Measurements from ENCODE around the gene GGTLC2.
"Not testable (repeated sequence)": the region's sequence is repeated elsewhere in the genome, so short reads cannot be mapped to it uniquely, and the experiment has no call there.

GGTLC2 gene

DNA sequence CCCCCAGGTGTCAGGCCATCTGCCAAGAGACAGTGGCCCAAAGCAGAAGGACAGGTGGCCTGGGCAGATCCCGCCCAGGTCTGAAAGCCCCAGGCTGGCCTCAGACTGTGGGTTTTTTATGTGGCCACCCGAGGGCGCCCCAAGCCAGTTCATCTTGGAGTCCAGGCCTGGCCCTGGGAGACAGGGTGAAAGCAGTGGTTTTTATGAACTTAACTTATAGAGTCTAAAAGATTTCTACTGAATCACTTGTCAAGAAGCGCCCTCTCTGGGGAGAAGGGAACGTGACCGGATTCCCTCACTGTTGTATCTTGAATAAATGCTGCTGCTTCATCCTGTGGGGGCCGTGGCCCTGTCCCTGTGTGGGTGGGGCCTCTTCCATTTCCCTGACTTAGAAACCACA lies 8.2 kb upstream of the GGTLC2 start:
- DNase-seq (ENCODE audit: low spot score), result not testable (repeated sequence)
- peak; percentile 75 for FAIRE-seq

DNA sequence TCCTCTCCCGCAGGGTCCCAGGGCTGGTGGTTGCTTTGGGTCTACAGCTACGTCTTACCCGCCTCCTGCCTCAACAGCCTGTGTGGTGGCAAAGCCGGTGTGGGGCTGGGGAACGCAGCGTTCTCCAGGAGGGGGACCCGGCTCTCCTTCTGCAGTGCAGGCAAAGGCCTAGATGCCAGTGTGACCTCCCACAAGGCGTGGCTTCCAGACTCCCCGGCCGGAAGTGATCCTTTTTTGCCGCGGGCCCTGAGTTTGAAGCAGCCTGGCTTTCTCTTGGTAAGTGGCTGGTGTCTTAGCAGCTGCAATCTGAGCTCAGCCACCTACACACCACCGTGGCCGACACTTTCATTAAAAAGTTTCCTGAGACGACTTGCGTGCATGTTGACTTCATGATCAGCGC lies 6.1 kb upstream of the GGTLC2 start:
- FAIRE-seq; DNase-seq (ENCODE audit: low spot score): not testable (repeated sequence)

DNA sequence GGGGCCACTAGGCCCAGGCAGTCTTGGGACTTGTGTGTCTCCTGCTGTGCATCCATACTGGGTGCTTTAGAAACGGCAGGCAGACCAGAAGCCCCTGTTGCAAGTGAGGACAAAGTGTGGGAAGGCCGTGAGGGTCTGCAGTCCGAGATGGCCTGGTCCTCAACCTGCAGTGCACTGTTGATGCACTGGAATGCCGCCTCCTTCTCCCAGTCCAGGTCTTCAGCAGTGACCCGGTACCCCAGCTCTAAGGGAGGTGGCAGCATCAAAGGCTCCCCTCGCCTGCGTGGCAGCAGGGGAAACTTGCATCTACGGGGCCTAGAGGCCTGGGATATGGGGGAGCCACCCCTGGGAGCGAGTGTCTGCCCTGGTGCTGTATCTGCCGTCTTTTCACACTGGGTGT lies 2.2 kb upstream of the GGTLC2 start:
- DNase-seq (ENCODE audit: low spot score); FAIRE-seq: not testable (repeated sequence)

DNA sequence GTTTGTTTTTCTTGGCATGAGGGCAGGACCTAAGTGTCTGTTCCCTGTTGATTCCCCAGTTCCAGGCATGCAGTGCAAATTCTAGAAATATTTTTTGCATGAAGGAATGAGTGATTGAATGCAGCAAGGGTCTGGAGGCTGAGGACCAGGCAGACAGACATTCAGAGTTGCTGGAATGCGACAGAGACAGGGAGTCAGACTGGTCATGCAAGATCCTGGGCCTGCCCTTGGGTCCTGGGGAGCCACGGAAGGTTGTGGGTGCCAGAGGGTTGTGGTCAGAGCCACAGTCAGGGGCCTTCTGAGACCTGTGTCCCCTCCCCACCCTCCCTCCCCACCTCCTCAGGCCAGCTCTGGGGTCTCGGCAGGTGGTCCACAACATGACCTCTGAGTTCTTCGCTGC lies 1.6 kb downstream of the GGTLC2 start:
- not testable (repeated sequence) for FAIRE-seq; DNase-seq (ENCODE audit: low spot score)

DNA sequence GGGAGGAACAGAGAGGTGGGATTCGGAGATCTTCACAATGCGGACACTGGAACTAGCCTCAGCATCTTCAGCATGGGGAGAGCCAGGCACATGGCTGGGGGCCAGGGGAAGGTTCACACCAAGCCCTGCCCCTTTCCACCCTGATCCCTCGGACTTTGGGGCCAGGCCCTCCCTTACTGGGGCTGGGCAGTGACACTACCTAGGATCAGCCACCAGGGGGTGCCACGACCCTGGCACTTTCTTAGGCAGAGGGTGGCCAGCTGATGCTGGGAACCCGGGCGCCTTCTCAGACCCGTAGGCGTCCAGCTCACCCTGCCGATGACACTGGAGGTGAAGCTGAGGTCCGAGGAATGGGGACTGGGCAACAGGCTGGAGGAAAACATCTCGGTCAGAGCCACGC lies 3.5 kb downstream of the GGTLC2 start:
- not testable (repeated sequence) for DNase-seq (ENCODE audit: low spot score); FAIRE-seq

DNA sequence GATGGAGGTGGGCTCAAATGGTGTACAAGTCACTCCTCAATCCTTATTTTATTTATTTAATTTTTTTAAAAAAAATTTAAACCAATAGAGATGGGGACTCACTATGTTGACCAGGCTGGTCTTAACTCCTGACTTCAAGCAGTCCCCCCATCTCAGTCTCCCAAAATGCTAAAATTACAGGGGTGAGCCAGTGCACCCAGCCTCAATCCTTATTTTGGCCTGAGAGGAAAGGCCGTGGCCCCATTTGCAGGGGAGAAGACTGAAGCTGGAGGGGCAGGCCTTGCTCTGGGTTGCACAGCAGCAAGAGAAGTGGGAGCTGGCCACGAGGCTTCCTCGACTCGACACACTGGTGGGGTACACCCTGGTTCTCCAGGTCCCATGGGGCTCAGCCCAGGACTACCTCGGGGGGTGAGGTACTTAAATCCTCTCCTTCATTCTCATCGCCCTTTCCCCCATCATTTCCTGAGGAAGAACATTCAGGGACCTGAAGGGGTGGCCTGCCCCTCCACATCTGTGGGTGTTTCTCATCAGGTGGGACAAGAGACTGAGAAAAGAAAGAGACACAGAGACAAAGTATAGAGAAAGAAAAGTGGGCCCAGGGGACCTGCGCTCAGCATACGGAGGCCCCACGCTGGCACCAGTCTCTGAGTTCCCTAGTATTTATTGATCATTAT lies 4.6 kb downstream of the GGTLC2 start:
- DNase-seq (ENCODE audit: low spot score); FAIRE-seq: not testable (repeated sequence)

DNA sequence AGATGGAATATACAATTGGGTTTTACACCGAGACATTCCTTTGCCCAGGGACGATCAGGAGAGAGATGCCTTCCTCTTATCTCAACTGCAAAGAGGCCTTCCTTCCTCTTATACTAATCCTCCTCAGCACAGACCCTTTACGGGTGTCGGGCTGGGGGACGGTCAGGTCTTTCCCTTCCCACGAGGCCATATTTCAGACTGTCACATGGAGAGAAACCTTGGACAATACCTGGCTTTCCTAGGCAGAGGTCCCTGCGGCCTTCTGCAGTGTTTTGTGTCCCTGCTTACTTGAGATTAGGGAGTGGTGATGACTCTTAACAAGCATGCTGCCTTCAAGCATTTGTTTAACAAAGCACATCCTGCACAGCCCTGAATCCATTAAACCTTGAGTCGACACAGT lies 5.3 kb downstream of the GGTLC2 start:
- not testable (repeated sequence) for FAIRE-seq; DNase-seq (ENCODE audit: low spot score)

DNA sequence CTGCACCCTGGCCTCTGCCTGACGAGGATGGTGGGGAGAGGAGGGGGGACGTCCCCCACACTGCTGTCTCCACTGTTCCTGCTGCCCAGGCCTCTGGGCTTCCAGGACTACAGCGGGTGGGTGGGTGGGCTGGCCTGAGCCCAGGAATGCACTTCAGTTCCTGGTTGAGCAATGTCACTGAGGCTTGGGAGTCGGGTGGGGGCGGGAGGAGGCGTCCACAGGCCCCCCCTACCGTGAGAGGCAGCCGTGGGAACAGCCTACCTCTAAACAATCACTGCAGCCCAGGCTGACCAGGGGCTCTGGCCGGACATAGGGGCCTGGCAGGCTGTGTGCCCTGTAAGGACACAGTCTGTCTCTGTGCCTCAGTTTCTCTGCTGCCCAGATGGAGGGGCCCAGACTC lies 6.0 kb downstream of the GGTLC2 start:
- not testable (repeated sequence) for DNase-seq (ENCODE audit: low spot score); FAIRE-seq

DNA sequence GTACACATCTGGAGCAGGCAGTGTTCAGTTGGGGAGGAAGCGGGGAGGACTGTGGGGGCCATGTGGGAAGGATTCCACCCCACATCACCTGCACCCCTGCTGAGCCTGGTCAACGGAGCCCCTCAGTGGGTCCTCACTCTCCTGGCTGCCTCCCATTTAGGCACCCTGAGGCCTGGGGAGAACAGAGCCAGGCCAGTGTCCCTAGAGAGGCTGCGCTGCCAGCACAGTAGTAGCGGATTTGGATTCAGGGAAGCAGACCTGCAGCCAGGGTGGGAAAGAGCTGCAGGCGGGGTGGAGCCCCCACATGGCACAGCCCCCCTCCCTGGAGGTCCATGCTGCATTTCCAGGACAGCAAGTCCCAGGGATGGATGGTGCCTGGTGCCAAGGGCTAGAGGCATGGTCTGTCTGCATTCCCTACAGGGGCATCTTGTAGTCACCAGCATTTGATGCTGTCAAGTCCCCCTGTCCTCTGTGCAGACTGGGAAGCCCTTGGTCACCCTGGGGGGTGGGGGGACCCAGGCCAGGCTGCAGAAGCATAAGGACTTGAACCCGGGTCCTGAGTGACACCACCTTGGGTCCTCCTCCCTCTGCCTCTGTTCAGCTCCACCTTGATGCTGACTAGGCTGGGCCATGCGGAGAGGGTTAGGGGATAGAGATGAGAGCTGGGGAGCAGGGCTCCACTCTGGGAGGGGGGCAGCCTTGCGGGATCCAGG lies 6.5 kb downstream of the GGTLC2 start:
- DNase-seq (ENCODE audit: low spot score); FAIRE-seq: not testable (repeated sequence)

DNA sequence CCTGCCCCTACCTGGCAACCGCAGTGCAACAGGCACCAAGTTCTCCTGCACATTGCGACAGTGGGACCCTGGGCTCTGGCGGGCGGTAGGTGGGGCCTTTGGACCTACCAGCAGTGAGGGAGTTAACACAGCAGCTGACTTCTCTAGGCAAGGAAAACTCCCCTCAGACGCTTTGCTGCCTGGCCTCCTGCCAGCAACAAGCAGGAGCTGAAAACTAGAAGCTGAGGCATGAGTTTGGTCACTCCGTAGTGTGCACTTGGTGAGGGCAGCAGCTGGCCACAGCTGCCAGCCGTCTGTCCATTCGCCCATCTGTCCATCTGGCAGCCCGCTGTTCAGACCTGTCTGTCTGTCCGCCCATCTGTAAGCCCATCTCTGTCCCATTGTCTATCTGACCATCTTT lies 7.2 kb downstream of the GGTLC2 start:
- not testable (repeated sequence) for FAIRE-seq; DNase-seq (ENCODE audit: low spot score)

DNA sequence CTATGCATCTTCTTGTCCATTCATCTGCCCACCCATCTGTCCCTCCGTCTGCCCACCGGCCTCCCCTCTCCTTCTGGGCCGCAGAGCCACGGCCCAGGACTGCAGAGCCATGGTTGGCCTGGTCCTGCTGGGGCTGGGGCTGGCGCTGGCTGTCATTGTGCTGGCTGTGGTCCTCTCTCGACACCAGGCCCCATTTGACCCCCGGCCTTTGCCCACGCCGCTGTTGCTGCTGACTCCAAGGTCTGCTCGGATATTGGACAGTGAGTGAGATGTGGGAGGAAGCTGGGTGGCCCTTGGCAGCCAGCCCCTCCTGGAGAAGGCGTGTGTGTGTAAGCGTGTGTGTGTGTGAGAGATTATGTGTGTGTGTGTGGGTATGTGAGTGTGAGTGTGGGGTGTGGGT lies 7.7 kb downstream of the GGTLC2 start:
- not testable (repeated sequence) for DNase-seq (ENCODE audit: low spot score); FAIRE-seq

DNA sequence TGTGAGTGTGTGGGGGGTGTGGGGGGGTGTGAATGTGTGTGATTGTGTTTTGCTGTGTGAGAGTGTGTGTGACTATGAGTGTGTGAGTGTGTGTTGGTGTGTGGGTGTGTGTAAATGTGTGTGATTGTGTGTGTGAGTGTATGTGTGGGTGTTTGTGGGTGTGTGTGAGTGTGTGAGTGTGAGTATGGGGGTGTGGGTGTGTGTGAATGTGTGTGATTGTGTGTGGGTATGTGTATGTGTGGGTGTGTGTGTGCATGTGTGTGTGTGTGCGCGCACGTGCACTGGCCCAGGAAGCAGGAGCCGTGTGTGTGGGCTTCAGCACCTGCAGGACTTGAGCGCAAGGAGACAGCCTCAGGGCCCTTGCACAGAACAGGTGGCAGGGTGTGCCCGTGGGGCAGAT lies 8.2 kb downstream of the GGTLC2 start:
- not testable (repeated sequence) for FAIRE-seq

DNA sequence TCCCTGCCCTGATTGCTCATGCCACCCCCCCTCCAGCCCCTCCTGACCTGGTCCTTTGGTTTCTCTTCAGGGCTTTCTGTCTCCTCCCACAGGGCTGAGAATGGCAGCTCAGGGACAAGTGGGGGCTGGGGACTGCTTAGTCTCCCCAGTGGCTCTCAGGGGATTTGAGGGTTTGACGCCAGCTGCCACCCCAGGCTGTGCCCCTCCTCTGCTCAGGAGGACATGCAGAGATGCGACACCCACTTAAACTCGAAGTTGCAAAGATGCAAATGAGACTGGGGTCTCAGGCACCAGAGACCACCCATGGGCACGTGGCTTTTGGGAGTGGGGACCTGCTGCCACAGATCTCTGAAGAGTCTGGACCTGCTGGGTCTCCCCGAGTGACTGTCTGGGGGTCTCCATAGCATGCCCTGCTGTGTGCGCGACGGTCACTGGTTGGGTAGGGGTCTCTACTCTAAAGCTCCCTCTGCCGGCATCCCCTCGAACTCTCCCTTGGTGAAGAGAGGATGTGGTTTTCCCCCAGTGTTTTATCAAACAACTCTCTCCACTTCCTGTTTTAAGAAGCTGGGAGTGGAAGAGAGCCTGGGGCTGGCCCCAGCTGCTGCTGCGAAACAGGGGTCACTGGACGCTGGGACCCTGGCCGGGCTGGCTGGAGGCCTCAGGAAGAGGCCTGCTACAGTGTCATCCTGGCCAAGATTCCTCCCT lies 9.4 kb downstream of the GGTLC2 start:
- not testable (repeated sequence) for DNase-seq (ENCODE audit: low spot score); FAIRE-seq

More for the DNA sequence above, 8.2 kb downstream of the GGTLC2 start:
- DNase-seq (ENCODE audit: low spot score), result not testable (repeated sequence)

DNA sequence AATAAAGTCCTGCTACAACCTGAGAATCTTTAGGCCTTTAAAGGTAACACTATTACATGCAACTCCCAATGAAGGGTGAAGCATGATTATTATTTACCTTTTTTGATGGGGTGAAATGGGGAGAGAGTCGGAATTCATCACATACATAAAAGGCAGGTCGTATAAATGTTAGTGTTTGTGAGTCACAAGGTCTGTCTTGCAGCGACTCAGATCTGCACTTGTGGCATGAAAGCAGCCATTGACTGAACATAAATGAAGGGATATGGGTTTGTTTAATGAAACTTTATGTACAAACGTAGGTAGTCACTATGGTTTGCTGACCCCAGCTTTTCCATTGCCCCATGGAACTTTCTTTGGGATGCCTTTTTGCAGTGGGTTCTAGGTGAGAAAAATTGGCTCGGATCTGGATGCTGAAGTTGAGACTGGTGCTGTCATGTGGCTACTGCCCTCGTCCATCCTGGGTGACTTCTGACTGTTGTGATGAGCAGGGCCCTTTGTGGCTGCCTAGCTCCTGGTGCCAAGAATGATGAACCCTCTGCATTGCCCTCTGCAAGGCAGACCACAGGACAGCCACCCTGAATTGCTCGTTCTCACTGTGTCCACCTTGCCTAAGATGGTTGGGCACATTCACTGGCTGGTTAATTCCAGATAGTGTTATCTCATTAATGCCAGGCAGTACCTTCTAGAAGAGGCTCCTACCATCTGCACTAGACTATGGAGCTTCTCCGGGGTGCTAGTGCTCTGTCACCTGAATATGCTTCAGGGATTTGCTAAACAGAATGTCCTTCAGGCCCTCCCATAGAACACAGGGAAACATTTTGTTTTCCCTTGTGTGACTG lies 11.3 kb downstream of the GGTLC2 start:
- DNase-seq (ENCODE audit: low spot score) (no peak), FAIRE-seq (no peak)

DNA sequence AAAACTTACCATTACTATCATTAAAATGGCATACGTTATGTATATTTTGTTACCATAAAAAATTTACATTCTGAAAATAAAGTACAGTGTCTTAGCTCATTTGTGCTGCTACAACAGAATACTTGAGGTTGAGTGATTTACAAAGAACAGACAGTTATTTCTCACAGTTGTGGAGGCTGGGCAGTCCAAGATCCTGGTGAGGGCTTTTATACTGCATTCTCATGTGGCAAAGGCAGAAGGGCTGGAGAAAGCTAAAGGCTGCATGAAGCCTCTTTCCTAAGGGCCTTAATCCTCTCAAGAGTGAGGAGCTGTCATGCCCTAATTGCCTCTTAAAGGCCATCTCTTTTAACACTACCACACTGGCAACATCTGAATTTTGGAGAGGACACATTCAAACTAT lies 13.3 kb downstream of the GGTLC2 start:
- FAIRE-seq, result no peak
- DNase-seq (ENCODE audit: low spot score), result no peak

DNA sequence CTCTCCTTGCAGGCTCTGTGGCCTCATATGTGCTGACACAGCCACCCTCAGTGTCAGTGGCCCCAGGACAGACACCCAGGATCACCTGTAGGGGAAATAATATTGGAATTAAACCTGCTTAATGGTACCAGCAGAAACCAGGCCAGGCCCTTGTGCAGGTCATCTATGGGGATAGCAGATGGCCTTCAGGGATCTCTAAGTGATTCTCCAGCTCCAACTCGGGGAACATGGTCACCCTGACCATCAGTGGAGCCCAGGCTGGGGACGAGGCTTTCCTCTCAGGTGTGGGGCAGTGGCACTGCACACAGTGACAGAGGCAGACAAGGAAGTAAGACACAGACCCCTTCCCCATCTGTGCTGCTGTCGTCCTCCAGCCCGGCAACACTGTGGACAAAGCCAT lies 16.9 kb downstream of the GGTLC2 start:
- FAIRE-seq (no peak), DNase-seq (ENCODE audit: low spot score) (no peak)

DNA sequence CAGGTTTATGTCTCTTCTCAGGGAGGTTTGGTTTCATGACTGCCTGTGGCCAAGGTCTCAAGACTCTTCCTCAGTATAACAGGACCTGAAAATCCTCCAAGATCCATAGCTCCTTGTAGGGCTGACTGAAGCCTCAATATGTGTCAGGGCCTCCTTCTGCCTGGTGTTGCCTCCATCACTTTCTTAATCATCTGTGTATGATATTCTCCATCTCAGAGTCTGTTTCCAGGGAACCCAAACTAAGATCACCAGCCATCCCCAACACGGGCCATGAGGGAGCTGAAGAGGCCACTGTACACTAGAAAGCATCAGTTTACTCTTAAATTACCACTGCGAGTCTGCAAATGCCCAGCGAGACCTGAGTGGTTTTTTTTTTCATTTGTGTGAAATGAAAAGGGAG lies 17.7 kb downstream of the GGTLC2 start:
- FAIRE-seq, result no peak
- no peak for DNase-seq (ENCODE audit: low spot score)

DNA sequence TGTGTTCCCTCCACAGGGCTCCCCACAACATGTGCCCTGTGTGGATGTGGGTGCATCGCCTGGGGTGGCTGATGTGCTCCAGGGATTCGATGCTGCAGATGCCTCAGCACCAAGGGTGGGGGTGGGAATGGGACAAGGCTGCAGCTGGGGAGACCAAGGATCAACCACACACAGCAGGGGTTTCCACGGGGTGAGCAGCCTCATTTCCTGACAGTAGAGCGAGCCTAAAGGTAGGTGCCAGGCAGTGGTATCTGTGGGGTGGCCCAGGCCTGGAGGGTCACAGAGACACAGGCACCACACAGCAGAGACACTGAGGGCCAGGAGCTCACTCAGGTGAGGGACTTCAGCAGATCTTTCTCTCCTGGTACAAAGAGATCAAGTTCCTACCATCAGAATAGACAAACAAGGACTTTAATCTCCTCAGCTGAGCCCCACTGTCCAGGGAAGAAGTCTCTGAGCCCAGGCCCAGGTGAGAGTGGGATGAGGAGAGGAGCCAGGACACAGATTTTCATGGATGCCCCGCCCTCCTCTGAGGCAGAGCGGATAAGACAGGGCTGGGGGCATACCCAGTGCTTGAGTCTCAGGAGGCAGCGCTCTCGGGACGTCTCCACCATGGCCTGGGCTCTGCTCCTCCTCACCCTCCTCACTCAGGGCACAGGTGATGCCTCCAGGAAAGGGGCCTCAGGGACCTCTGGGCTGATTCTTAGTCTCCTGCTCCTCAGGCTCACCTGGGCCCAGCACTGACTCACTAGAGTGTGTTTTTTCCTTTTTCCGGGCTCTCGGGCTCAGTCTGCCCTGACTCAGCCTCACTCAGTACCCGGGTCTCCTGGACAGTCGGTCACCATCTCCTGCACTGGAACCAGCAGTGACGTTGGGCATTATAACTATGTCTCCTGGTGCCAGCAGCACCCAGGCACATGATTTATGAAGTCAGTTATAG lies 19.7 kb downstream of the GGTLC2 start:
- no peak for DNase-seq (ENCODE audit: low spot score)
- no peak for FAIRE-seq

DNA sequence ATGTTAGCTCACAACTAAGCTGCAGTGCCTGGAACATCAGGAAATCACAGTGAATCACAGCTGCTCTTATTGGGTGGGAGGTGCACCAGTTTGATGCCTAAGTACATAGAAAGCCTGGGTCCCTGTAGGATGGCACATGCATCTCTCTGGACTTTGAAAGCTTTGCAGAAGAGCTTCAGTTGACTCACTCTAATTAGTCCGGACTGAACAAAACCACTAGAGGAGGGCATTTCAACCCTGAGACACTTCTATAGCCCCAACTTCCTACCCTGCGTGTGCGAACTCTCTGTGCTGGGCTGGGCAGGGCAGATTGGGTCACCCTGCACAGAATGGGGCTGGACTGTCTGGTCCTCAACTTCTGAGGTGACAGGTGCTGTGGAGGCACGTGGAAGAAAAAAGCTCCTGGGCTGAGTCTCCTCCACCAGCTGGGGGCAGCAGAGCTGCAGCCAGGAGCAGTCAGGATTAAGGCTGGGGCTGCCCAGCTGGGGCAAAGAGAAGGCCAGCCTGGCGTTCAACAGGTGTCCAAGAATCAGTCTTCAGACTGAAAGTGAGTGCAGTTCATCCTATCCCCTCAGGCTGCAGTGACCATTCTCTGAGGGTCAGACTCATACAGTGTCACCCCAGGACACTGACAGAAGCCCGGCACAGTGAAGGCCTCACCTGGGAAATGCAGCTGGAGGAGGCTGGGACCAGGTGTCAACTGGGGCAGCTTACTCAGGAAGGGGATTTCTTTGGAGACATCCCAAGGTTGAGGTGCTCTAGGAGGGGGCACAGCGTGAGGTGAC lies 22.1 kb downstream of the GGTLC2 start:
- DNase-seq (ENCODE audit: low spot score), result no peak

More for the DNA sequence above, 22.1 kb downstream of the GGTLC2 start:
- no peak for FAIRE-seq
